Activated CD8-positive, alpha-beta T cell treated with anti-CD3 and anti-CD28 coated beads, Interleukin-2, amount 10 ng/mL, durations not matched to agents 7 days and 5 days (primary cell): ENCODE results near the gene ATP6V0A1. TPM values are rescaled to one million over a fixed set of nuclear protein-coding genes. Genes with fewer than 3 reads are reported as not detected.
"Not testable (repeated sequence)": the region's sequence is repeated elsewhere in the genome, so short reads cannot be mapped to it uniquely, and the experiment has no call there.

Experiments used
- ATAC-seq: fragments of 150-1000 bp; cut with Tn5 transposase; one replicate; pipeline ENCODE4 v1.10.0; 2021; ENCODE audit warnings: moderate library complexity
- CTCF ChIA-PET: fragments of 350-600 bp; sonication (Branson Sonifier 250); formaldehyde crosslinking; loops from one replicate; lab custom pipeline; 2021; ENCODE audit warnings: antibody characterized with exemption; lab: Charles Lee
- POLR2A ChIA-PET: fragments of 350-600 bp; sonication (Branson Sonifier 250); formaldehyde crosslinking; loops from one replicate; lab custom pipeline; 2021; ENCODE audit warnings: antibody characterized with exemption; lab: Charles Lee
- DNase-seq: peaks from one replicate; pipeline ENCODE4 v3.0.0-alpha.2; 2020
- H3K27ac Mint-ChIP-seq: one replicate; pipeline ENCODE4 v1.8.0; 2021; ENCODE audit warnings: mild to moderate bottlenecking, mixed read lengths
- H3K27me3 Mint-ChIP-seq: one replicate; pipeline ENCODE4 v1.8.0; 2021; ENCODE audit warnings: low read depth, mixed read lengths
- H3K36me3 Mint-ChIP-seq: one replicate; pipeline ENCODE4 v1.8.0; 2021; ENCODE audit warnings: low read depth, mixed read lengths
- H3K4me1 Mint-ChIP-seq: one replicate; pipeline ENCODE4 v1.8.0; 2021; ENCODE audit warnings: low read depth, mixed read lengths
- H3K4me3 Mint-ChIP-seq: one replicate; pipeline ENCODE4 v1.8.0; 2021; ENCODE audit warnings: mild to moderate bottlenecking, mixed read lengths
- H3K9me3 Mint-ChIP-seq: one replicate; pipeline ENCODE4 v1.8.0; 2022; ENCODE audit warnings: mixed read lengths; ENCODE audit not compliant: insufficient read depth
- total RNA-seq, 2 experiments: library from RNA; stranded (reverse); gene quantifications; one replicate each; pipeline ENCODE4 v1.2.3, GENCODE V29; 2021

The ATP6V0A1 gene
- total RNA-seq, 2 experiments from 2014 or later, result 2.1 to 2.2 TPM

- CTCF ChIA-PET, result interaction anchor here (0.7 to 3.9 kb wide), 13 partner anchors 8 to 345 kb away, joined by 3 to 23 read pairs (median 3); partner anchors contain the start of gene PSMC3IP
These were observed 76.7 kb downstream of the ATP6V0A1 start for GRCh38 chr17:42535155-42536047.

GRCh38 chr17:42536048-42536371 lies 77.3 kb downstream of the ATP6V0A1 start, which contains the start of gene NAGLU:
TSS of gene NAGLU (plus strand) at chr17:42536241. CDS start at chr17:42536273, 32 bp downstream.
- ATAC-seq, result peak; percentile 91
- Mint-ChIP-seq H3K27ac (peak within 1 kb of the TSS; percentile 87), H3K4me1 (peaks cover 59% of the 10 kb centered on the region), H3K36me3 (peaks cover 13% of the 10 kb centered on the region), H3K27me3 (peaks cover 7% of the 10 kb centered on the region), H3K4me3 (peak within 1 kb of the TSS; percentile 87), H3K9me3 (no peaks in the 10 kb centered on the region)
- DNase-seq, result peak; percentile 88
- ChIA-PET CTCF (interaction anchor here (0.7 to 3.9 kb wide), 14 partner anchors 9 to 346 kb away, joined by 3 to 23 read pairs (median 4); partner anchors contain the start of gene PSMC3IP), POLR2A (interaction anchor here (0.6 to 2.0 kb wide), 5 partner anchors 9 to 269 kb away, joined by 3 to 8 read pairs (median 3); no protein-coding TSS in a partner anchor)

More at GRCh38 chr17:42535155-42536047, 76.7 kb downstream of the ATP6V0A1 start:
- H3K27me3 Mint-ChIP-seq, result peaks cover 7% of the 10 kb centered on the region
- peak overlapping the region; percentile 86 for H3K27ac Mint-ChIP-seq
- H3K4me1 Mint-ChIP-seq, result peaks cover 60% of the 10 kb centered on the region
- no peaks in the 10 kb centered on the region for H3K9me3 Mint-ChIP-seq
- no peak for DNase-seq
- ATAC-seq, result no peak
- peaks cover 13% of the 10 kb centered on the region for H3K36me3 Mint-ChIP-seq
- POLR2A ChIA-PET, result interaction anchor here (1.3 to 2.0 kb wide), 4 partner anchors 9 to 269 kb away, joined by 3 to 8 read pairs (median 4); no protein-coding TSS in a partner anchor
- peak overlapping the region; percentile 80 for H3K4me3 Mint-ChIP-seq

- DNase-seq, result peak; percentile 84
- H3K4me1 Mint-ChIP-seq, result peaks cover 59% of the 10 kb centered on the region
- ChIA-PET CTCF (interaction anchor here (0.9 to 3.9 kb wide), 13 partner anchors 9 to 347 kb away, joined by 3 to 23 read pairs (median 4); partner anchors contain the start of gene PSMC3IP), POLR2A (interaction anchor here (0.6 to 2.0 kb wide), 7 partner anchors 9 to 270 kb away, joined by 3 to 8 read pairs (median 3); no protein-coding TSS in a partner anchor)
- H3K27me3 Mint-ChIP-seq, result peaks cover 7% of the 10 kb centered on the region
- H3K9me3 Mint-ChIP-seq, result no peaks in the 10 kb centered on the region
- peak overlapping the region; percentile 87 for H3K4me3 Mint-ChIP-seq
- H3K36me3 Mint-ChIP-seq, result peaks cover 17% of the 10 kb centered on the region
- H3K27ac Mint-ChIP-seq, result peak overlapping the region; percentile 87
- ATAC-seq, result peak; percentile 71
These were observed 77.9 kb downstream of the ATP6V0A1 start for GRCh38 chr17:42536372-42537155.

GRCh38 chr17:42537156-42537805 lies 78.6 kb downstream of the ATP6V0A1 start:
- Mint-ChIP-seq H3K4me3 (peak overlapping the region; percentile 87), H3K27me3 (peaks cover 7% of the 10 kb centered on the region), H3K27ac (peak overlapping the region; percentile 87), H3K36me3 (peaks cover 18% of the 10 kb centered on the region), H3K4me1 (peaks cover 58% of the 10 kb centered on the region), H3K9me3 (no peaks in the 10 kb centered on the region)
- ATAC-seq (no peak), DNase-seq (no peak)
- CTCF ChIA-PET, result interaction anchor here (0.9 to 3.9 kb wide), 5 partner anchors 11 to 215 kb away, joined by 3 to 23 read pairs (median 4); partner anchors contain the start of gene PSMC3IP
- POLR2A ChIA-PET, result interaction anchor here (1.3 to 2.0 kb wide), 2 partner anchors 17 to 30 kb away, joined by 3 to 8 read pairs; no protein-coding TSS in a partner anchor

- peaks cover 21% of the 10 kb centered on the region for H3K36me3 Mint-ChIP-seq
- H3K27ac Mint-ChIP-seq, result peak overlapping the region; percentile 66
- ChIA-PET POLR2A (no interaction called here), CTCF (interaction anchor here (0.8 to 3.9 kb wide), 4 partner anchors 8 to 132 kb away, joined by 3 to 15 read pairs (median 4); no protein-coding TSS in a partner anchor)
- H3K27me3 Mint-ChIP-seq, result peaks cover 7% of the 10 kb centered on the region
- peaks cover 58% of the 10 kb centered on the region for H3K4me1 Mint-ChIP-seq
- ATAC-seq, result no peak
- no peaks in the 10 kb centered on the region for H3K9me3 Mint-ChIP-seq
- DNase-seq, result no peak
- H3K4me3 Mint-ChIP-seq, result peak overlapping the region; percentile 37
These were observed 79.3 kb downstream of the ATP6V0A1 start for GRCh38 chr17:42537826-42538451.

GRCh38 chr17:42538482-42538881 lies 79.8 kb downstream of the ATP6V0A1 start:
- ATAC-seq (no peak), DNase-seq (no peak)
- H3K27ac Mint-ChIP-seq, result no peak overlapping the region
- H3K36me3 Mint-ChIP-seq, result peaks cover 23% of the 10 kb centered on the region
- no peak overlapping the region for H3K4me3 Mint-ChIP-seq
- peaks cover 4% of the 10 kb centered on the region for H3K27me3 Mint-ChIP-seq
- POLR2A ChIA-PET, result no interaction called here
- peaks cover 56% of the 10 kb centered on the region for H3K4me1 Mint-ChIP-seq
- no peaks in the 10 kb centered on the region for H3K9me3 Mint-ChIP-seq
- CTCF ChIA-PET, result interaction anchor here (0.8 to 3.9 kb wide), 4 partner anchors 8 to 132 kb away, joined by 3 to 15 read pairs (median 4); no protein-coding TSS in a partner anchor

- ChIA-PET CTCF (interaction anchor here (1.0 to 2.7 kb wide), 6 partner anchors 9 to 134 kb away, joined by 3 to 15 read pairs (median 4); no protein-coding TSS in a partner anchor), POLR2A (interaction anchor here (1.5 kb wide), 1 partner anchor 14 kb away, joined by 8 read pairs; no protein-coding TSS in a partner anchor)
- peak overlapping the region; percentile 39 for H3K4me3 Mint-ChIP-seq
- peak overlapping the region; percentile 77 for H3K27ac Mint-ChIP-seq
- peak; percentile 7 for ATAC-seq
- not testable (repeated sequence) for H3K27me3 Mint-ChIP-seq, DNase-seq, H3K9me3 Mint-ChIP-seq
- peaks cover 52% of the 10 kb centered on the region for H3K4me1 Mint-ChIP-seq
- H3K36me3 Mint-ChIP-seq, result peaks cover 23% of the 10 kb centered on the region
These were observed 81.9 kb downstream of the ATP6V0A1 start for GRCh38 chr17:42540558-42540957.

- no peaks in the 10 kb centered on the region for H3K27me3 Mint-ChIP-seq
- H3K27ac Mint-ChIP-seq, result peak overlapping the region; percentile 77
- ChIA-PET POLR2A (interaction anchor here (1.2 to 1.5 kb wide), 4 partner anchors 10 to 30 kb away, joined by 3 to 8 read pairs (median 6); no protein-coding TSS in a partner anchor), CTCF (interaction anchor here (1.0 to 2.7 kb wide), 6 partner anchors 10 to 135 kb away, joined by 3 to 15 read pairs (median 4); no protein-coding TSS in a partner anchor)
- peaks cover 23% of the 10 kb centered on the region for H3K36me3 Mint-ChIP-seq
- H3K4me1 Mint-ChIP-seq, result peaks cover 48% of the 10 kb centered on the region
- peak; percentile 63 for DNase-seq
- H3K9me3 Mint-ChIP-seq, result no peaks in the 10 kb centered on the region
- ATAC-seq, result peak; percentile 46
- peak overlapping the region; percentile 39 for H3K4me3 Mint-ChIP-seq
These were observed 82.6 kb downstream of the ATP6V0A1 start for GRCh38 chr17:42541041-42541833.

- ChIA-PET POLR2A (interaction anchor here (0.8 to 1.0 kb wide), 2 partner anchors 16 to 24 kb away, joined by 4 read pairs; no protein-coding TSS in a partner anchor), CTCF (no interaction called here)
- ATAC-seq, result no peak
- Mint-ChIP-seq H3K27ac (no peak overlapping the region), H3K36me3 (peaks cover 21% of the 10 kb centered on the region), H3K4me3 (no peak overlapping the region), H3K4me1 (peaks cover 34% of the 10 kb centered on the region), H3K9me3 (no peaks in the 10 kb centered on the region), H3K27me3 (no peaks in the 10 kb centered on the region)
- DNase-seq, result no peak
These were observed 84.8 kb downstream of the ATP6V0A1 start for GRCh38 chr17:42543190-42544079.
